Caco-2 (cell line): ENCODE data around the gene LGI1. TPM values are rescaled to one million over a fixed set of nuclear protein-coding genes. Genes with fewer than 3 reads are reported as not detected.

Experiments used
- BruUV-seq: library from RNA; stranded (reverse); fragments of 400-500 nt; replicated peaks from 2 replicates; lab custom pipeline; 2021; lab: Mats Ljungman, UMichigan
- CTCF ChIA-PET: fragments of 300-600 bp; sonication (Branson Sonifier 250); formaldehyde crosslinking; loops from one replicate; lab custom pipeline; 2022; ENCODE audit warnings: antibody characterized with exemption; lab: Charles Lee
- POLR2A ChIA-PET: fragments of 300-600 bp; sonication (Branson Sonifier 250); formaldehyde crosslinking; loops from one replicate; lab custom pipeline; 2022; ENCODE audit warnings: antibody characterized with exemption; lab: Charles Lee
- DNase-seq, 2 experiments: peaks; one replicate each; pipeline versions ENCODE4 v3.0.0 to v3.0.0-alpha.2; 2020 to 2022
- H3K27me3 ChIP-seq: replicated peaks from 2 replicates; pipeline ENCODE4 v1.6.0; 2011; ENCODE audit warnings: low read length; ENCODE audit not compliant: control insufficient read depth, insufficient read depth
- H3K36me3 ChIP-seq: 2 replicates; pipeline ENCODE4 v1.5.1; 2011; ENCODE audit warnings: low read length; ENCODE audit not compliant: control insufficient read depth, insufficient read depth
- H3K4me1 ChIP-seq: fragments of 250-450 bp; sonication (Bioruptor Pico); 2 replicates; pipeline ENCODE4 v1.5.1; 2020; ENCODE audit warnings: mild to moderate bottlenecking
- H3K4me3 ChIP-seq: 2 replicates; pipeline ENCODE4 v1.5.1; 2011; ENCODE audit warnings: low read depth, mild to moderate bottlenecking, control low read depth, low read length
- H3K9me3 ChIP-seq: fragments of 250-450 bp; sonication (Bioruptor Pico); 2 replicates; pipeline ENCODE4 v1.5.1; 2020; ENCODE audit warnings: mild to moderate bottlenecking, moderate library complexity
- H3K27ac Mint-ChIP-seq: one replicate; pipeline ENCODE4 v1.8.0; 2022; ENCODE audit warnings: mixed read lengths; ENCODE audit not compliant: unreplicated experiment
- H3K27me3 Mint-ChIP-seq: one replicate; pipeline ENCODE4 v1.8.0; 2022; ENCODE audit warnings: mixed read lengths; ENCODE audit not compliant: insufficient read depth, unreplicated experiment
- H3K36me3 Mint-ChIP-seq: one replicate; pipeline ENCODE4 v1.8.0; 2022; ENCODE audit warnings: mild to moderate bottlenecking, mixed read lengths; ENCODE audit not compliant: insufficient read depth, unreplicated experiment
- H3K4me1 Mint-ChIP-seq: one replicate; pipeline ENCODE4 v1.8.0; 2022; ENCODE audit warnings: low read depth, mixed read lengths; ENCODE audit not compliant: unreplicated experiment
- H3K4me3 Mint-ChIP-seq: one replicate; pipeline ENCODE4 v1.8.0; 2022; ENCODE audit warnings: mild to moderate bottlenecking, moderate library complexity, mixed read lengths; ENCODE audit not compliant: unreplicated experiment
- H3K9me3 Mint-ChIP-seq: one replicate; pipeline ENCODE4 v1.8.0; 2022; ENCODE audit warnings: mixed read lengths; ENCODE audit not compliant: unreplicated experiment
- intact Hi-C: fragments of 100-400 bp; cut with micrococcal nuclease; formaldehyde crosslinking; loops from one replicate; pipeline ENCODE4 v1.10.0; 2022; ENCODE audit not compliant: unreplicated experiment
- total RNA-seq: library from RNA; stranded (reverse); gene quantifications from 2 replicates; pipeline ENCODE4 v1.2.3, GENCODE V29; 2022
- TF ChIP-seq, protein P1 (sequence below), 2 experiments: fragments of 200-600 bp in 1 of 2; IDR thresholded peaks; 1 replicate in 1 of 2; 2 replicates in 1 of 2; pipeline versions ENCODE4 v1.5.1 to v1.8.0; 2011 to 2022; ENCODE audit warnings: antibody characterized with exemption in 1 of 2, control low read depth in 1 of 2, inconsistent platforms in 1 of 2, low read depth in 1 of 2, low read length in 1 of 2, mild to moderate bottlenecking in 1 of 2, moderate library complexity in 1 of 2; ENCODE audit not compliant: insufficient read depth in 1 of 2, severe bottlenecking in 1 of 2, unreplicated experiment in 1 of 2

LGI1 gene
- total RNA-seq, 1 experiment from 2014 or later = 0.48 TPM

- Mint-ChIP-seq H3K27me3 (no peaks in the 10 kb centered on the region), H3K27ac (no peak overlapping the region), H3K9me3 (no peaks in the 10 kb centered on the region), H3K36me3 (no peaks in the 10 kb centered on the region), H3K4me1 (no peaks in the 10 kb centered on the region), H3K4me3 (no peak overlapping the region)
- intact Hi-C loops = no loop called here
- ChIA-PET CTCF (interaction anchor here (1.1 kb wide), 1 partner anchor 51 kb away, joined by 4 read pairs; no protein-coding TSS in a partner anchor), POLR2A (no interaction called here)
- no TSS peak for BruUV-seq
- TF ChIP-seq, protein P1, sequence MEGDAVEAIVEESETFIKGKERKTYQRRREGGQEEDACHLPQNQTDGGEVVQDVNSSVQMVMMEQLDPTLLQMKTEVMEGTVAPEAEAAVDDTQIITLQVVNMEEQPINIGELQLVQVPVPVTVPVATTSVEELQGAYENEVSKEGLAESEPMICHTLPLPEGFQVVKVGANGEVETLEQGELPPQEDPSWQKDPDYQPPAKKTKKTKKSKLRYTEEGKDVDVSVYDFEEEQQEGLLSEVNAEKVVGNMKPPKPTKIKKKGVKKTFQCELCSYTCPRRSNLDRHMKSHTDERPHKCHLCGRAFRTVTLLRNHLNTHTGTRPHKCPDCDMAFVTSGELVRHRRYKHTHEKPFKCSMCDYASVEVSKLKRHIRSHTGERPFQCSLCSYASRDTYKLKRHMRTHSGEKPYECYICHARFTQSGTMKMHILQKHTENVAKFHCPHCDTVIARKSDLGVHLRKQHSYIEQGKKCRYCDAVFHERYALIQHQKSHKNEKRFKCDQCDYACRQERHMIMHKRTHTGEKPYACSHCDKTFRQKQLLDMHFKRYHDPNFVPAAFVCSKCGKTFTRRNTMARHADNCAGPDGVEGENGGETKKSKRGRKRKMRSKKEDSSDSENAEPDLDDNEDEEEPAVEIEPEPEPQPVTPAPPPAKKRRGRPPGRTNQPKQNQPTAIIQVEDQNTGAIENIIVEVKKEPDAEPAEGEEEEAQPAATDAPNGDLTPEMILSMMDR (IDR thresholded peaks at IDR 0.05; ENCODE audit: insufficient read depth in 1 of 2, low read depth in 1 of 2, low read length in 1 of 2, severe bottlenecking in 1 of 2, unreplicated experiment in 1 of 2) = no peak
- Histone ChIP-seq H3K4me1 (no peaks in the 10 kb centered on the region), H3K9me3 (no peaks in the 10 kb centered on the region), H3K27me3 (no peaks in the 10 kb centered on the region), H3K4me3 (no peak overlapping the region), H3K36me3 (no peaks in the 10 kb centered on the region)
- DNase-seq = no peak
These were observed 38.4 kb downstream of the LGI1 start for GRCh38 chr10:93796167-93796566.

DNA sequence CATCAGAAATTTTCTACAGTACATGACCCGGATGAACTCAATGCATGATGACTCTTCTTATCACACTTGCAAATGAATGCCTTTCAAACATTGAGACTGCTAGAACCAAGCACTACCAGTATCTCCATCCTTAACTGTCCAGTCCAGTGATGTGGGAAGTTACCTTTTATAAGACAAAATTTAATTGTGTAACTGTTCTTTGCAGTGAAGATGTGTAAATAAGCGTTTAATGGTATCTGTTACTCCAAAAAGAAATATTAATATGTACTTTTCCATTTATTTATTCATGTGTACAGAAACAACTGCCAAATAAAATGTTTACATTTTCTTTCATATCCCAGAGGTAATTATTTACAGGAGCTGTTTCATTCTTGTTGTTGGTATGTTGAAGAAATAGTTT is 40.1 kb downstream of the LGI1 start:
- Mint-ChIP-seq H3K27ac (no peak overlapping the region), H3K9me3 (no peaks in the 10 kb centered on the region), H3K27me3 (peaks cover 7% of the 10 kb centered on the region), H3K36me3 (no peaks in the 10 kb centered on the region), H3K4me3 (no peak overlapping the region), H3K4me1 (no peaks in the 10 kb centered on the region)
- Histone ChIP-seq H3K9me3 (no peaks in the 10 kb centered on the region), H3K4me1 (no peaks in the 10 kb centered on the region), H3K4me3 (no peak overlapping the region), H3K27me3 (no peaks in the 10 kb centered on the region; the same call in 1 of the 2 replicates), H3K36me3 (no peaks in the 10 kb centered on the region)
- DNase-seq = no peak
- TF ChIP-seq, protein P1 (IDR thresholded peaks at IDR 0.05; ENCODE audit: insufficient read depth in 1 of 2, low read depth in 1 of 2, low read length in 1 of 2, severe bottlenecking in 1 of 2, unreplicated experiment in 1 of 2) = no peak
- no TSS peak for BruUV-seq
- ChIA-PET CTCF (no interaction called here), POLR2A (no interaction called here)
- intact Hi-C loops = no loop called here

DNA sequence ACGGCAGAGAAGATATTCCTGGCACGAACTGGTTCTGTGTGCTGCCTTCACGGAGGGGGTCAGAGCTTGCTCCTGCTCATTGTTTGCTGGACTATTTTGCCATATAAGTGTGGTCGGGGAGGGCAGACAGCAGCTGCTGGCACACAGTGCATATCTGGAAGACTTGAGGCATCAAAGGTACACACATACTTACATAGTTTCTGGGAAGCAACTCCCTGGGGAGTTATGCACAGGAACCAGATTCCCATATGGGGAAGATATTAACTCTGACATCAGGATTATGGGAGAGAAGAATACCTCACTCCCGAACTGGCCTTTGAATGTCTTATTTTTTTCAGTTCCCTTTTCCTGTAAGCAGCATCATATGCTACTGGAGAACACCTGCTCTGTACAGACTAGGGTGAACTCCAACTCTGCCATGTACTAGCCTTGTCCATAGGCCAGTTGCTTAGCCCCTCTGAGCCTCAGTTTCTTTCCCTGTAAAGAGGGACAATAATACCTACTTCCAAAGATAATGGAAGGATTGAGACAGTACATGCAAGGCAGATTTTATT is 41.5 kb downstream of the LGI1 start:
- no TSS peak for BruUV-seq
- no peaks in the 10 kb centered on the region for H3K4me1 ChIP-seq
- no peak overlapping the region for H3K27ac Mint-ChIP-seq
- TF ChIP-seq, protein P1 (IDR thresholded peaks at IDR 0.05; ENCODE audit: insufficient read depth in 1 of 2, low read depth in 1 of 2, low read length in 1 of 2, severe bottlenecking in 1 of 2, unreplicated experiment in 1 of 2) = no peak
- peaks cover 13% of the 10 kb centered on the region for H3K27me3 Mint-ChIP-seq
- CTCF ChIA-PET = no interaction called here
- POLR2A ChIA-PET = no interaction called here
- H3K4me3 Mint-ChIP-seq = no peak overlapping the region
- no peak overlapping the region for H3K4me3 ChIP-seq
- no peaks in the 10 kb centered on the region for H3K4me1 Mint-ChIP-seq
- no peaks in the 10 kb centered on the region; the same call in 1 of the 2 replicates for H3K27me3 ChIP-seq
- no peaks in the 10 kb centered on the region for H3K36me3 ChIP-seq
- no peaks in the 10 kb centered on the region for H3K36me3 Mint-ChIP-seq
- intact Hi-C loops = no loop called here
- H3K9me3 ChIP-seq = no peaks in the 10 kb centered on the region
- no peaks in the 10 kb centered on the region for H3K9me3 Mint-ChIP-seq
- no peak for DNase-seq
